T-cell (primary cell): ENCODE results near the gene PLPP4. TPM values are rescaled to one million over a fixed set of nuclear protein-coding genes. Genes with fewer than 3 reads are reported as not detected.

Experiments used
- ATAC-seq, 4 experiments: fragments of 200-7000 bp in 3 of 4; fragments of 150-1000 bp in 1 of 4; cut with Tn5 transposase; replicated peaks in 1 of 4; 1 replicate in 3 of 4; 2 replicates in 1 of 4; pipeline ENCODE4 v1.10.0; 2021; ENCODE audit warnings: moderate library complexity in 3 of 4, mild to moderate bottlenecking in 2 of 4, moderate number of reproducible peaks in 1 of 4
- CTCF ChIA-PET, 2 donors: fragments of 300-600 bp; sonication (Branson Sonifier 250); formaldehyde crosslinking; loops; one replicate each; lab custom pipeline; 2022; ENCODE audit warnings: antibody characterized with exemption in 2 of 2; lab: Charles Lee
- POLR2A ChIA-PET, 2 donors: fragments of 300-600 bp; sonication (Branson Sonifier 250); formaldehyde crosslinking; loops; one replicate each; lab custom pipeline; 2022; ENCODE audit warnings: antibody characterized with exemption in 2 of 2; lab: Charles Lee
- DNase-seq, 35 experiments: peaks; one replicate each; pipeline versions ENCODE4 v3.0.0 to v3.0.0-alpha.2; 2013 to 2023
- H3K27ac ChIP-seq: one replicate; pipeline ENCODE4 v1.5.1; 2013; ENCODE audit warnings: low read length
- H3K27me3 ChIP-seq, 2 experiments: replicated peaks in 1 of 2; 1 replicate in 1 of 2; 2 replicates in 1 of 2; pipeline versions ENCODE4 v1.6.1 to v1.7.0; 2013; ENCODE audit warnings: low read length in 1 of 2, mixed read lengths in 1 of 2; ENCODE audit not compliant: control insufficient read depth in 2 of 2, insufficient read depth in 2 of 2; ENCODE audit errors: extremely low read depth in 1 of 2
- H3K36me3 ChIP-seq, 2 donors: 1 replicate in 1 of 2; 2 replicates in 1 of 2; pipeline versions ENCODE4 v1.6.1 to v1.7.0; 2013; ENCODE audit warnings: low read length in 1 of 2; ENCODE audit not compliant: control insufficient read depth in 2 of 2, insufficient read depth in 1 of 2; ENCODE audit errors: extremely low read depth in 1 of 2
- H3K4me1 ChIP-seq, 2 experiments: 1 replicate in 1 of 2; 2 replicates in 1 of 2; pipeline versions ENCODE4 v1.6.1 to v1.7.0; 2013; ENCODE audit warnings: low read length in 2 of 2, mixed read lengths in 1 of 2; ENCODE audit not compliant: insufficient read depth in 2 of 2, control insufficient read depth in 1 of 2; ENCODE audit errors: extremely low read depth in 1 of 2
- H3K4me3 ChIP-seq, 2 donors: 1 replicate in 1 of 2; 2 replicates in 1 of 2; pipeline versions ENCODE4 v1.5.1 to v1.7.0; 2013; ENCODE audit warnings: mild to moderate bottlenecking in 2 of 2, low read length in 1 of 2, moderate library complexity in 1 of 2; ENCODE audit not compliant: control insufficient read depth in 1 of 2; ENCODE audit errors: extremely low read depth in 1 of 2
- H3K9me3 ChIP-seq: 2 replicates; pipeline ENCODE4 v1.7.0; 2013
- H3K27ac Mint-ChIP-seq, 2 donors: one replicate each; pipeline ENCODE4 v1.8.0; 2020 to 2021; ENCODE audit warnings: mild to moderate bottlenecking in 2 of 2, mixed read lengths in 2 of 2
- H3K27me3 Mint-ChIP-seq, 2 donors: one replicate each; pipeline ENCODE4 v1.8.0; 2021 to 2022; ENCODE audit warnings: mixed read lengths in 2 of 2
- H3K36me3 Mint-ChIP-seq: one replicate; pipeline ENCODE4 v1.8.0; 2021; ENCODE audit warnings: mixed read lengths
- H3K4me1 Mint-ChIP-seq, 3 donors: one replicate each; pipeline ENCODE4 v1.8.0; 2020 to 2022; ENCODE audit warnings: mixed read lengths in 3 of 3, mild to moderate bottlenecking in 1 of 3
- H3K4me3 Mint-ChIP-seq, 3 donors: one replicate each; pipeline ENCODE4 v1.8.0; 2020 to 2022; ENCODE audit warnings: mild to moderate bottlenecking in 3 of 3, mixed read lengths in 3 of 3, moderate library complexity in 3 of 3
- H3K9me3 Mint-ChIP-seq, 3 donors: one replicate each; pipeline ENCODE4 v1.8.0; 2020 to 2022; ENCODE audit warnings: mixed read lengths in 3 of 3
- WGBS: methylation state at CpG from one replicate; pipeline ENCODE4 v1.1.5; 2013; ENCODE audit warnings: missing lambda C conversion rate; ENCODE audit not compliant: insufficient coverage; 5-methylcytosine and 5-hydroxymethylcytosine counted together
- total RNA-seq, 35 experiments: library from RNA in 6 of 35; stranded (reverse) in 6 of 35; fragments of 120-200 nt in 1 of 35; gene quantifications; one replicate each; pipeline versions ENCODE4 v1.2.1 to v1.2.4 and lab custom pipeline; 2013 to 2026

PLPP4 gene
- total RNA-seq, 5 donors from 2014 or later (not counting 1 experiment from before 2014, with no cell fraction given) = not detected

GRCh38 chr10:120542591-120542990 lies 85.6 kb downstream of the PLPP4 start:
- no peaks in the 10 kb centered on the region for H3K9me3 ChIP-seq
- ATAC-seq (no peak), DNase-seq (no peak)
- CTCF ChIA-PET = no interaction called here
- H3K36me3 ChIP-seq = no peaks in the 10 kb centered on the region
- no peaks in the 10 kb centered on the region for H3K27me3 ChIP-seq
- no peak overlapping the region for H3K4me3 ChIP-seq
- Mint-ChIP-seq H3K27ac (no peak overlapping the region), H3K4me3 (no peak overlapping the region), H3K36me3 (no peaks in the 10 kb centered on the region), H3K27me3 (peaks cover 0 to 3% of the 10 kb centered on the region in 2 donors), H3K9me3 (peaks cover 0 to 4% (median 0%) of the 10 kb centered on the region in 3 donors), H3K4me1 (no peaks in the 10 kb centered on the region)
- no peak overlapping the region for H3K27ac ChIP-seq
- 96% methylated on average over 3 of the region's 7 CpGs for WGBS
- POLR2A ChIA-PET = no interaction called here
- H3K4me1 ChIP-seq = no peaks in the 10 kb centered on the region

- Histone ChIP-seq H3K36me3 (no peaks in the 10 kb centered on the region), H3K4me1 (no peaks in the 10 kb centered on the region), H3K4me3 (no peak overlapping the region), H3K27me3 (no peaks in the 10 kb centered on the region), H3K9me3 (no peaks in the 10 kb centered on the region), H3K27ac (no peak overlapping the region)
- Mint-ChIP-seq H3K4me1 (no peaks in the 10 kb centered on the region), H3K4me3 (no peak overlapping the region), H3K27me3 (peaks cover 0 to 3% of the 10 kb centered on the region in 2 donors), H3K27ac (no peak overlapping the region), H3K9me3 (peaks cover 2 to 4% (median 3%) of the 10 kb centered on the region in 3 donors), H3K36me3 (no peaks in the 10 kb centered on the region)
- no peak for ATAC-seq
- POLR2A ChIA-PET = no interaction called here
- CTCF ChIA-PET = no interaction called here
- WGBS = 74% methylated on average over 2 of the region's 2 CpGs
- DNase-seq = no peak
These were observed 86.3 kb downstream of the PLPP4 start for GRCh38 chr10:120543291-120543690.

GRCh38 chr10:120548210-120548609 lies 91.2 kb downstream of the PLPP4 start:
- POLR2A ChIA-PET = no interaction called here
- Histone ChIP-seq H3K4me3 (no peak overlapping the region), H3K4me1 (no peaks in the 10 kb centered on the region), H3K27ac (no peak overlapping the region), H3K9me3 (no peaks in the 10 kb centered on the region), H3K27me3 (no peaks in the 10 kb centered on the region), H3K36me3 (no peaks in the 10 kb centered on the region)
- CTCF ChIA-PET = no interaction called here
- Mint-ChIP-seq H3K4me3 (no peak overlapping the region), H3K27me3 (no peaks in the 10 kb centered on the region), H3K9me3 (peaks cover 4 to 12% (median 7%) of the 10 kb centered on the region in 3 donors), H3K36me3 (no peaks in the 10 kb centered on the region), H3K4me1 (no peaks in the 10 kb centered on the region), H3K27ac (no peak overlapping the region)
- DNase-seq (no peak), ATAC-seq (no peak)
- WGBS = 100% methylated on average over 1 of the region's 4 CpGs

- Histone ChIP-seq H3K4me3 (no peak overlapping the region), H3K27ac (no peak overlapping the region), H3K27me3 (no peaks in the 10 kb centered on the region), H3K4me1 (no peaks in the 10 kb centered on the region), H3K9me3 (no peaks in the 10 kb centered on the region), H3K36me3 (no peaks in the 10 kb centered on the region)
- ATAC-seq = no peak
- Mint-ChIP-seq H3K9me3 (peaks cover 4 to 24% (median 15%) of the 10 kb centered on the region in 3 donors), H3K36me3 (no peaks in the 10 kb centered on the region), H3K4me1 (no peaks in the 10 kb centered on the region), H3K27me3 (no peaks in the 10 kb centered on the region), H3K27ac (no peak overlapping the region), H3K4me3 (no peak overlapping the region)
- no CpG with 5 or more reads among the region's 2 CpGs for WGBS
- DNase-seq = no peak
- POLR2A ChIA-PET = interaction anchor here in 1 of 2 donors (0.7 kb wide), 1 partner anchor 59 kb away, joined by 3 read pairs; no protein-coding TSS in a partner anchor
- CTCF ChIA-PET = no interaction called here
These were observed 95.2 kb downstream of the PLPP4 start for GRCh38 chr10:120552262-120552661.

GRCh38 chr10:120553911-120554310 lies 96.9 kb downstream of the PLPP4 start:
- no peaks in the 10 kb centered on the region for H3K36me3 Mint-ChIP-seq
- no peak for DNase-seq
- no peaks in the 10 kb centered on the region for H3K4me1 Mint-ChIP-seq
- Histone ChIP-seq H3K9me3 (no peaks in the 10 kb centered on the region), H3K36me3 (no peaks in the 10 kb centered on the region), H3K27ac (no peak overlapping the region), H3K27me3 (no peaks in the 10 kb centered on the region), H3K4me3 (no peak overlapping the region), H3K4me1 (no peaks in the 10 kb centered on the region)
- no peaks in the 10 kb centered on the region for H3K27me3 Mint-ChIP-seq
- ChIA-PET POLR2A (no interaction called here), CTCF (no interaction called here)
- WGBS = 86% methylated on average over 2 of the region's 2 CpGs
- ATAC-seq = no peak
- H3K27ac Mint-ChIP-seq = no peak overlapping the region
- H3K4me3 Mint-ChIP-seq = no peak overlapping the region
- H3K9me3 Mint-ChIP-seq = peaks cover 4 to 20% (median 8%) of the 10 kb centered on the region in 3 donors

GRCh38 chr10:120555436-120555835 lies 98.4 kb downstream of the PLPP4 start:
- H3K4me1 ChIP-seq = no peaks in the 10 kb centered on the region
- POLR2A ChIA-PET = no interaction called here
- WGBS = 100% methylated on average over 1 of the region's 4 CpGs

More at GRCh38 chr10:120555436-120555835, 98.4 kb downstream of the PLPP4 start:
- H3K4me3 Mint-ChIP-seq = no peak overlapping the region
- peaks cover 4 to 20% (median 12%) of the 10 kb centered on the region in 3 donors for H3K9me3 Mint-ChIP-seq
- Histone ChIP-seq H3K27me3 (no peaks in the 10 kb centered on the region), H3K4me3 (no peak overlapping the region), H3K36me3 (no peaks in the 10 kb centered on the region), H3K27ac (no peak overlapping the region), H3K9me3 (no peaks in the 10 kb centered on the region)
- no peaks in the 10 kb centered on the region for H3K4me1 Mint-ChIP-seq
- H3K36me3 Mint-ChIP-seq = no peaks in the 10 kb centered on the region
- H3K27ac Mint-ChIP-seq = no peak overlapping the region
- ATAC-seq = no peak
- no peak for DNase-seq
- CTCF ChIA-PET = no interaction called here
- no peaks in the 10 kb centered on the region for H3K27me3 Mint-ChIP-seq
